SK-N-SH (cell line): ENCODE measurements around the gene IQSEC3.

Experiments
- CTCF ChIP-seq: fragments of 200-600 bp; sonication (generic); IDR thresholded peaks from 2 replicates; pipeline ENCODE4 v1.6.1; 2017; ENCODE audit warnings: antibody characterized with exemption, mild to moderate bottlenecking, moderate library complexity
- NRF1 ChIP-seq: IDR thresholded peaks from 2 replicates; pipeline ENCODE4 v1.6.1; 2012; ENCODE audit warnings: low read depth, mild to moderate bottlenecking, low read length
- SIN3A ChIP-seq: IDR thresholded peaks from 2 replicates; pipeline ENCODE4 v1.6.1; 2012; ENCODE audit warnings: low read depth, mild to moderate bottlenecking, low read length, moderate library complexity, borderline replicate concordance

GRCh38 chr12:56683-57346, 9.8 kb upstream of the IQSEC3 start:
- TF ChIP-seq CTCF (no peak), NRF1 (no peak), SIN3A (no peak)
